NCI-H1417 (cell line): ENCODE measurements around the gene CD300LB.
"Not testable (repeated sequence)": the region's sequence is repeated elsewhere in the genome, so short reads cannot be mapped to it uniquely, and the experiment has no call there.

Source experiments
- DNase-seq, 3 experiments: peaks; one replicate each; lab custom pipeline; 2025; lab: John Stamatoyannopoulos, UW

CD300LB gene

DNA sequence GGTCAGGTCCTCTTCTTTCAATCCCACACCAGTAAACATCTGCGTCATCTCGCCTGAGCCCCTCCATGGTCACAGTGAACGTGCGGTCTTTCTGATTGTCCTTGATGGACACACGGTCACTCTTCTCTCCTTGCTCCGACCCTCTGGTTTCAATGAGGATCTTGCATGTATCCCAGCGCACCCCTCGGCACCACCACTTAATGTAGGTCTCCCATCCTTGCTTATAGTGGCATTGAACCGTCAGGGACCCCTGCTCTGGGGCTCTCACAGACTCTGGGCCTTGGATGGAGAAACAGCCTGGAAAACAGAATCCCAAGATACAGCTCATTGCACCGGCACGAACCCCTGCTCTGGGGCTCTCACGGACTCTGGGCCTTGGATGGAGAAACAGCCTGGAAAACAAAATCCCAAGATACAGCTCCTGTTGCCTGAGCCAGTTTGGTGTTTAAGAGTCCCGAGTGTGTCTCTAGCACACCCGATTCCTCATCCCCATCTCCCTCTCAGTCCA is 5.4 kb downstream of the CD300LB start:
- DNase-seq = no peak

DNA sequence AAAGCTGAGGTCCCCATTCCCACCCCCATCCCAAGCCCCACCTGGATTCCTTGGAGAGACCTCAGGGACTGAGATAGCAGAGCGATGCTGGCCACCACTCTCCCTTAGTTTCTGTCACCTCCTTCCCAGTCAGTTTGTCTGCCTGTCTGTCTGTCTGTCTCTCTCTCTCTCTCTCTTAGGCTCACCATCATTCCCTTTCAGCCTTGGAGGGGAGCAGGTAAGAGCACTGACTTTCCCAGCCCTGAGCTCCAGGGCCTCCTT is 5.9 kb downstream of the CD300LB start:
- DNase-seq = no peak

DNA sequence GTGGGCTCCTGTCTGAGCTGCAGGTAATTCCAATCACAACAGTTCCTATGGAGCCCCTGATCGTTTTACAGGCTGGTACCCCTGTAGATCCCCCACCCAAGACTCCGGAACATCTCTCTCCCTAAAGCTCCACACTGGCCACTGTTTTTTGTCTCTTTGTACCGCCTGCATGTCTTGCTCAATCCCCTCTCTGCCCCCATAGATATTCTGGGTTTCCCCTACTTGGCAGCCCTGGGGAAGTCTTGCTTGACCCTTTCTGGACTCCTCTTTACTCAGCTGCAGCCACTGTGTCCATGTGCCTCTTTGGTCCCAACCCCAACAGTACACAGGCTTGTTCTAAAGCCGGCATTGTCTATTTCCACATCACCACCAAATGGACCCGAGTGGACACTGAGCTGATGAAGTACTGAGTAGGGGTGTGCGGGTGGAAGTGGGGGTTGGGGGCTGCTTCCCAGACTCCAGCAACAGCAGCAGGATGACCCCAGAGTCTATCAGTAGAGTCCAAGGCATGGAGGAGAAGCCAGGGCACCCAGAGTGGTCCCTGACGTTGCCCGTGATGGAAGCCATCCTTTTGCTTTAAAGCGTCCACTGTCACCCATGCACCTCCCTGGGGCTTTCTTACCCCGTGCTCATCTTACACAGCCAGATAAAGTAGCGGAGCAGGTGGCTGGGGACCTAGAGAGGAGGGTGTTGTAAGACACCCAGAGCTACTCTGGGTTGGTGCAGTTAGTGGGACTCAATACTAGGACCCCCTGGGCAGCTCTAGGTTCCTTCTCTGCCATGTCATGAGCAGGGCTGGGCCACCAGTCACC is 6.4 kb downstream of the CD300LB start:
- DNase-seq = no peak

DNA sequence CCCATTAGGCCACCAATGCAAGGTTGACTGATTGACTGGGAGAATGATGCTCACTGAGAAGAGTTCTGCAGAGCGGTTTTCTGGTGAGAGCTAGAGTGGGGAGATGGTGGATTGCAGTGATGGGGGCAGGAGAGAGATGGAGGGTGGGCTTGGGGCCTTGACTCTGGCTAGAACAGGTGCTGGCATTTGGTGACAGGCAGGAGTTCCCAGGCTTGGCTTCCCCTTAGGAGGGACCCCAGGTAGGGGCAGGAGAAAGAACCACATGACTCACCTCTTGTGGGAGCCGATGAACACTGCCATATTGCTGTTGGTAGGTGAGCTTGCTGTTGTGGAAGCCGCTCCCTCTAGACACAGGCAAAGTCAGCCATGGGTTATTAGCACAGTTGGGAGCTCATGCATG is 8.0 kb downstream of the CD300LB start:
- DNase-seq = no peak

DNA sequence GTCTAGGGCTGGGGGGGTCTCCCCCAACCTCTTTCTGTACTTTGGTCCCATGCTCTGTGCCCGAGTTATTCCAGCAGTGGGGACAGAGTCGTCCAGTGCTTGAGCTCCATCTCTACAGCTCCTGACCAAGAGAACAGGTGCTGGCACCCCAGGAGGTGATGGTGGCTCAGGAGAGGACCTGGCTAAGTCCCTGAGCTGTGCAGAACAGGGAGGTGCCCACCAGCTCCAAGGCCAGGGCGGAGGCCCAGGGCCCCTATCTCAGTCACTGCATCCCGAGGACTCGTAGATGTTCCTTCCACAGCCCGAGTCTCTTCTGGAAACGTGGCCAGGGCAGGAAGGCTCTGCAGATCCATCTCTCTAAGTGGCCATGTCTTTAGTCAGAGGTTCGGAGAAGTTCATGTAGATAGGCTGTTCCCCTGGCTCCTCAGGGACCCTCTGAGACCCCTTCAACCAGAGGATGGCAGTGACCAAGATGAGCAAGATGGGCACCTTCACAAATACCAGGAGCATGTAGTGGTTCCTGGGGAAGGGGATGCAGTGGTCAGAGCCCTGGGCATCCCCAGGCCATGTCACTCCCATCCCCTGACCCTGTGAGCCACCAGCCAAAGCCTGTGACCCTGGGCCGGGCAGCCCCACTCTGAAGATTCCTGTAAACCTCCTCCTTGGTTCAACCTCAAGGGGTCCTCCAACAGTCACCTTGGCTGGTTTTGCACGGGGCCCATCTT is 8.7 kb downstream of the CD300LB start:
- DNase-seq = no peak

DNA sequence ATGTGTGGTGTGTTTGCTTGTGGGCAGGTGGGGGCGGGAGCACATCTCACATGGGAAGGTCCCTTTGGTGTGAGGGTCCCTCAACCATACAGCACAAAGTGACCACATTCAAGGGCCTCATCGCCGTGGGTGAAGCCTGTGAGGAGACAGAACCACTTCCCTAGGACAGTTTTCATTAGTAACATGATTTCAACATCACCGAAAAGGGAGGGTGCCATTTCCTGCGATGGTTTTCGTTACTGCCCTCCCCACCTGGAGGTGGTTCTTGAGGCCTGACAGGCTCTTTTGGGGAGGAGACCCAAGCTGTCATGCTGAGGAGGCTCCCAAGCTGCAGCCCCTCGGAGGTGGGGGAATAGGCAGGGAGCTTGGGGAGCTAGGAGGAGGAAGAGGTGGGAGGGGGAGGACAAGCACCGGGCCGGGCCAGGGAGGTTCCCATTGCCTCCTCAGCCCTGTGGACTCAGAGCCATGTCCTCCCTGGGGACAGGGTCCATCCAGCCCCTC is 9.5 kb downstream of the CD300LB start:
- DNase-seq = no peak

DNA sequence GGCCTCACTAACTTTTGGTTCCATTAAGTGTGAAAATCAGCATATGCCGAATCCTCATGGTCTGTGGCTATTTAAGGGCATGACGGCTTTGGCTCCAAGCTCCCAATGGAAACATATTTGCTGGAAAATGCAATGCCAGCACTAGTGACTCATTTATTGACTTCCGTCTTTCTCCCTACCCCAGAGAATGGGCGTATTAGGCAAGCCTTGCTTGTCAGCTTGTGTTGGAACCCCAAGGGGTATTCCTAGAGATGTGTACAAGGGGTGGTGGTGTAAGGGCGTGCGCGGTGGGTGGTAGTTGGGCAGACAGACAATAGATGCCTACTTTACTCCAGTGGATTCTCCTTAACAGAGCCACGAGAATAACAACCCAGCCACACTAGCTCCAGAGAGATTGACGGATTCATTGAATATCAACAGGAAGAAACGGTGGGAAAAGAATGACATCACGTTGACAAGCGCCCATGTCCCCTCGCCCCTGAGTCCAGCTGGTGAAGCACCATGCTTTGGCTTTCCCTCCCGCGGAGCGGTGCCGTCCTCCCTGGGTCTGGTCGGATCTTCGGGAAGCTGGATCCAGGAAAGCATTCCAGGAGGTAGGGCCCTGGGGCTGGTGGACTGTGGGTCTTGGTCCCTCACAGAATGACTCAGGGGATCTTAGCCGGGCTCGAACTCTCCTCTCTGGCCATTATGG is 10.3 kb downstream of the CD300LB start:
- DNase-seq = no peak

DNA sequence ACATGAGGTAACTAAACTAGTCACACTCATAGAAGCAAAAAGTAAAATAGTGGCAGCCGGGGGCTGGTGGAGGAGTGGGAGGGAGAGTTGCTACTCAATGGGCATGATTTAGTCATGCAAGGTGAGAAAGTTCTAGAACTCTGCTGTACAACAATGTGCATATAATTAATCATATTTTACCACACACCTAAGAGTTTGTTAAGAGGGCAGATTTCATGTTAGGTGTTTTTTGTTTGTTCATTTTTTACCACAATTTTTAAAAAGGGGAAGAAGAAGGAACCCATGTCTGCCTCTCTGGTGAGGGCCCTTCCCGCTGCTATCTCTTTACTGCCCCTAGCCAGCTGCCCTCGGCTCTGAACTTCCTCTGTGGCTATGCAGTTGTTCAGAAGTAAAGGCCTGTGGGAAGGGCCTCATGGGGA is 11.2 kb downstream of the CD300LB start:
- no peak for DNase-seq

DNA sequence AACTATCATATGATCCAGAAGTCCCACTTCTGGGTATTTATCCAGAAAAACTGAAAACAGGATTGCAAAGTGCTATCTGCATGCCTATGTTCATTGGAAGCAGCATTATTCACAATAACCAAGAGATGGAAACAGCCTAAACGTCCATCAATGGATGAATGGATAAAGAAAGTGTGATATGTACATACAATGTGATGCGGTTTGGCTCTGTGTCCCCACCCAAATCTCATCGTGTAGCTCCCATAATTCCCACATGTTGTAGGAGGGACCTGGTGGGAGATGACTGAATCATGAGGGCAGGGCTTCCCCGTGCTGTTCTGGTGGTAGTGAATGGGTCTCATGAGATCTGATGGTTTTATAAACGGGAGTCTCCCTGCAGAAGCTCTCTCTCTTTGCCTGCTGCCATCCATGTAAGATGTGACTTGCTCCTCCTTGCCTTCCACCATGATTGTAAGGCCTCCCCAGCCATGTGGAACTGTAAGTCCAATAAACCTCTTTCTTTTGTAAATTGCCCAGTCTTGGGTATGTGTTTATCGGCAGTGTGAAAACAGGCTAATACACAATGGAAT is 12.8 kb downstream of the CD300LB start:
- DNase-seq = not testable (repeated sequence)

DNA sequence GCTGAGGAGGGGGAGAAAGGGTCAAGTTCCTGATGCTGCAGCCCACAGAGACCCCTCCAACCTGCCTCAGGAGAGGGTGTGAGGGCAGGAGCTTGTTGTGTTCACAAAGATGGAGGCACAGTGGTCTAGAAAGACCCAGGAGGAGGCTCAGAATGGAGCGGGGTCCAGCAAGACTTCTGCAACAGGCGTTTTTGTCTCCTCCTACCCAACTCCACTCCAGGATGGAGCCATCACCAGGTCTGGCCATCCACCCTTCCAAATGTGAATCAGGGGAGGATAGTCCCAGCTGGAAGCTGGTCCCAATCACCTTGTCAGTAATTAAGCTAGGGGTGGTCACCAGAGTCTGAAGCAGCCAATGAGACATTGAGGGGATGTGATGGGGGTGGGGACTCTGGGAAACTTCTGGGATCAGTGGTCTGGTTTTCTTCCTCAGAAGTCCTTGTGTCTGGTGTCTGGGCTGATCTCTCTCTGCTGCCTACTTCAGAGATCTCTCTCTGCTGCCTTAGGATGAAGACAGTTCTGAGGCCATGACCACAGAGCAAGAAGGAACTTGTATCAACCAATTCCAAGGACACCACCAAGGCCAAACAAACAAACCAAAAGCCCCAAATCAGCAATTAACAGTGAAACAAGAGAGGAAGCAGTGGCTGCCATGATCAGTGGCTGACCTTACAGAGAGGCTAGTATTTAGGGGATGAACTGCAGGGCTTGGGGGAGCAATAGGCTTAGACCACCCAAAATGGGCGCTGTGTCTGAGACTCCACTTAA is 14.5 kb downstream of the CD300LB start:
- DNase-seq = no peak

DNA sequence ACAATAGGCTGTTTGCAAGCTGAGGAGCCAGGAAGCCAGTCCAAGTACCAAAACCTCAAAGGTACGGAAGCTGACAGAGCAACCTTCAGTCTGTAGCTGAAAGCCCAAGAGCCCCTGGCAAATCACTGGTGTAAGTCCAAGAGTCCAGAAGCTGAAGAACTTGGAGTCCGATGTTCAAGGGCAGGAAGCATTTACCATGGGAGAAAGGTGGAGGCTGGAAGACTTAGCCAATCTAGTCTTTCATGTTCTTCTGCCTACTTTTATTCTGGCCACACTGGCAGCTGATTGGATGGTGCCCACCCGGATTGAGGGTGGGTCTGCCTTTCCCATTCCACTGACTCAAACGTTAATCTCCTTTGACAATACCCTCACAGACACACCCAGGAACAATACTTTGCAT is 15.3 kb downstream of the CD300LB start:
- DNase-seq = no peak

DNA sequence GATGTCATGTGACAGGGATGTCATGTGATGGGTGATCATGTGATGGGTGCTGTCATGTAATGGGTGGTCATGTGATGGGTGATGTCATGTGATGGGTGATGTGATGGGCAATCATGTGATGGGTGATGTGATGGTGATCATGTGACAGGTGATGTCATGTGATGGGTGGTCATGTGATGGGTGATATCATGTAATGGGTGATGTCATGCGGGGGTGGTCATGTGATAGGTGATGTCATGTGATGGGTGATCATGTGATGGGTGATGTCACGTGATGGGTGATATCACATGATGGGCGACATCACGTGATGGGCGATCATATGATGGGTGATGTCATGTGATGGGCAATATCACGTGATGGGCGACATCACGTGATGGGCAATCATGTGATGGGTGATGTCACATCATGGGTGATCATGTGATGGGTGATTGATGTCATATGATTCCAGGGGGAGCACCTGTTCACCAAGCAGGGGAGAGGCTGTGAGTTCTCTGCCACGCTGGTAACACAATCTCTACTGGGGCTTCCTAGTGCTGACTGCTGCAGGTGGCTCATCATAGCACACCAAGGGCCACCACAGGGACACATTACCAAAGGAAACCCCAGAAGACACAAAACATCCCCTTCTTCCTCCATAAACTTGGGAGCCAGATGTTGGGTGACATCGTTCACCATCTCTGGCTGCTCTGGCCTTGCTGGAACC is 16.5 kb downstream of the CD300LB start:
- no peak for DNase-seq

DNA sequence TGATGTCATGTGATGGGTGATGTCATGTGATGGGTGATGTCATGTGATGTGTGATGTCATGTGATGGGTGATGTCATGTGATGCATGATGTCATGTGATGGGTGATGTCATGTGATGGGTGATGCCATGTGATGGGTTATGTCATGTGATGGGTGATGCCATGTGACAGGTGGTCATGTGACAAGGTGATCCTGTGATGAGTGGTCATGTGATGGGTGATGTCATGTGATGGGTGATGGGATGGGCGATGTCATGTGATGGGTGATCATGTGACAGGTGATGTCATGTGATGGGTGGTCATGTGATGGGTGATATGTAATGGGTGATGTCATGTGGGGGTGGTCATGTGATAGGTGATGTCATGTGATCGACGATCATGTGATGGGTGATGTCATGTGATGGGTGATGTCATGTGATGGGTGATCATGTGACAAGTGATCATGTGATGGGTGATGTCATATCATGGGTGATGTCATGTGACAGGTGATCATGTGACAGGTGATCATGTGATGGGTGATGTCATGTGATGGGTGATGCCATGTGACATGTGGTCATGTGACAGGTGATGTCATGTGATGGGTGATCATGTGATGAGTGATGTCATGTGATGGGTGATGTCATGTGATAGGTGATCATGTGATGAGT is 17.2 kb downstream of the CD300LB start:
- peak in 1 of 3 experiments; percentile 46 for DNase-seq

DNA sequence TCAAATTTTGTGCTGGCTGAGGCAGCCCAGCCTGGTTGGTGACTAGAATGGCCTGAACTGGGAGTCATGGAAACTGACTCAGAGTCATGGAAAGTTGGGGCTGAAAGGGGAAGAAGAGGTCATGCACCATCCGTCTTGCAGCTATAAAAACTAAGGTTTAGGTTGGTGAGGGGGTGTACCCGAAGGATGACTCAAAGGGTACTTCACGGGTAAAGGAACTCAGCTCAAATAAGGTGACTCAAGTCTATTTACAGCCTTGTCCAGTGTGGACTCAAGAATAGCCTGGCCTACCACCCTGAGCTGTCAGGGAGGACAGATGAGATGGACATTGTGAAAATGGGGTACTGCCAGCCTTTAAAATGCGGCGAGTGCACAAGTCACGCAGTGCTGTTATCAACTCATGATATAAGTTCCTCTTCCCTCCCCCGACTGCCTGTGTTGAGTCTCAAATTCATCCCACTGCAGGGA is 18.6 kb downstream of the CD300LB start:
- DNase-seq = no peak

DNA sequence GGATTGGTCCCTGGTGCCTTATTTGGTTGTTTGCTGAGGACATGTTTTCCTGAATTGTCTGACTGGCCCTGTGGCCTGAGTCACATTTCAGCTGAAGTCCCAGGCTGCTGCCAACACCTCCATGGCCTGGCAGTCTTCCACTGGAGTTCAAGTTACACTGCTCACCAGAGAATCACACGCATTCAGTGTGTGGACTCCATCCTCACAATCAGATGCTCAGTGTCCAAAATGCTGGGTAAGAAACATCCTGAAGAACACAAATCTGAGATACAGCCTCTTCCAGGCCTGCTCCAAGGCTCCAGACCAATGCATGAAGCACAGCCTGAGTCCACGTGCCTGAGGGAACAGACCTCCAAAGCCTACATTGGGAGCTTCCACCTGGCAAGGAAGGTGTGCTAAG is 19.2 kb downstream of the CD300LB start:
- DNase-seq = no peak

DNA sequence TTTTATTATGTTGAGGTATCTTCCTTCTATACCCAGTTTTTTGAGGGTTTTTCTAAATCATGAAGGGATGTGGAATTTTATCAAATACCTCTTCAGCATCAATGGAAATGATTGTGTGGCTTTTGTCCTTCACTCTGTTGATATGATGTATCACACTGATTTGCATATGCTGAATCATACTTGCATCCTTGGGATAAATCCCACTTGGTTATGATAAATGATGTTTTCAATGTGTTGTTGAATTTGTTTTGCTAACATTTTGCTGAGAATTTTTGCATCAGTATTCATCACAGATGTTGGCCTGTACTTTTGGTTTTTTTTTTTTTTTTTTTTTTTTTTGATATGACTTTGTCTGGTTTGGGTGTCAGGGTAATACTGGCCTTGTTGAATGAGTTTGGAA is 23.1 kb downstream of the CD300LB start:
- DNase-seq = no peak

DNA sequence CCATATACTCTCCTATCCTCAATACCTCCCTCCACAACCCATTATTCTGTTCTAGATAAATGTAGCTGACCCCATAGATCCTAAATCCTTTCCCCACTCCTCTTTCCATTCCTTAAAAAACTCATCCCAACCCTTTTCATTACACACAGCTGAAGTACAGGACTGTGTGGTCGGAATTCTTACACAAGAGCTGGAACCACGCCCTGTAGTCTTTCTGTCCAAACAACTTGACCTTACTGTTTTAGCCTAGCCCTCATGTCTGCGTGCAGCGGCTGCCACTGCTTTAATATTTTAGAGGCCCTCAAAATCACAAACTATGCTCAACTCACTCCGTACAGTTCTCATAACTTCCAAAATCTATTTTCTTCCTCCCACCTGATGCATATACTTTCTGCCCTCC is 27.3 kb downstream of the CD300LB start:
- not testable (repeated sequence) for DNase-seq

DNA sequence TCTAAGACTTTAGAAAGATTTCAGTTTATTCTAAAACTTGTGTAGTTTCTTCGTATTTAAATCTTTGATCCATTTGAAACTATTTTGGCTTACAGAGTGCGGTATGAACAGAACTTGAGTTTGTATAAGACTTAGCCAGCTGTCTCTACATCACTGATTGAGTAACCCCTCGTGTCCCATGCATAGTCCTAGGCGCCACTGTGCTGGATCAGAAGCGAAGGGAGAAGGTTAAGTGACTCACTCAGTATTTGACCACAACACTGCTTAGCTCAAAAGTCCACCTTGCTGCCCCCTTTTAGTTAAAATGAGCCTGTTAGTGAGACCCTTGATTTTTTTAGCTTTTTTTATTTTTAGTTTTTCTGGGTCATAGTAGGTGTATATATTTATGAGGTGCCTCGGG is 28.4 kb downstream of the CD300LB start:
- no peak for DNase-seq

DNA sequence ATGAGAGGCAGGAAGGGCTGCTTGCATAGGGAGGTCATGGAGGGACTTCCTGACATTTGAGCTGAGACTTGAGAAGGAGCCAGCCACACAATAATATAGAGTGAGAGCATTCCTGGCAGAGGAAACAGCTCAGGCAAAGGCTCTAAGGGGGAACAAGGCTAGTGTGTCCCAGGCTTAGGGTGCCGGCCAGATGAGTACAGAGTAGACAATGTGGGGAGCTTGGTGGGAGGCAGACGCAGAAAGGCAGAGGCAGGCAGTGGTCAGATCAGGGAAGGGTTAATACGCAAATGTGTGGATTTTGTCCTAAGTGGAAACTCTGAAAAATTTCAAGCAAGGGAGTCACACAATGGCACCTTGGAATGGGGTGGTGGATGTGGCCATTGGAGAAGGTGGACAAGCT is 31.3 kb downstream of the CD300LB start:
- DNase-seq = no peak

DNA sequence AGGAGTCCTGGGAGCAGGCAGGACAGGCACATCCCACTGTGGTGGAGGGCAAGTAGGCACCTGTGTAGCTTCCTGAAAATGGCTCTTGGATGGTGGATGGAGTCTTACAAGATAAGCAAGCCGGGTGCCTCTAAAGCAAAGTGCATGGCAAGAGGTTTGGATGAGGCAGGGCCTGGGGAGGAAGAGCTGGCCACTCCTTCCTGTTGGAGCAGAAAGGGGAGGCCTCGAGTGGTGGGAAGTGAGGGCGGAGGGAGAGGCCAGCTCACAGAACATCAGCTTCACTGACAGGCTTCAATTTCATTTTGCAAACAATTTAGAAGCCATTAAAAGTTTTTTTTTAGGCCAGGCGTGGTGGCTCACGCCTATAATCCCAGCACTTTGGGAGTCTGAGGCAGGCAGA is 33.8 kb downstream of the CD300LB start:
- no peak for DNase-seq
